Suprapubic skin (tissue), 4 donors: Measurements from ENCODE around the gene NSG1. TPM values are rescaled to one million over a fixed set of nuclear protein-coding genes. Genes with fewer than 3 reads are reported as not detected.

ENCODE experiments used
- DNase-seq, 2 donors: peaks; one replicate each; pipeline ENCODE4 v3.0.0-alpha.2; 2019; ENCODE audit warnings: low spot score in 2 of 2
- H3K27ac ChIP-seq: fragments of 200-600 bp; sonication (generic); one replicate; pipeline ENCODE4 v1.5.1; 2019
- H3K27me3 ChIP-seq: fragments of 200-600 bp; sonication (generic); one replicate; pipeline ENCODE4 v1.5.1; 2019
- H3K36me3 ChIP-seq: fragments of 200-600 bp; sonication (generic); one replicate; pipeline ENCODE4 v1.5.1; 2019
- H3K4me1 ChIP-seq: fragments of 200-600 bp; sonication (generic); one replicate; pipeline ENCODE4 v1.5.1; 2019
- H3K4me3 ChIP-seq: fragments of 200-600 bp; sonication (generic); one replicate; pipeline ENCODE4 v1.5.1; 2019; ENCODE audit warnings: mild to moderate bottlenecking
- H3K9me3 ChIP-seq: fragments of 200-600 bp; sonication (generic); one replicate; pipeline ENCODE4 v1.5.1; 2019
- EP300 ChIP-seq: sonication (generic); formaldehyde crosslinking; IDR thresholded peaks from one replicate; pipeline ENCODE4 v1.6.1; 2017; ENCODE audit warnings: antibody characterized with exemption
- POLR2A ChIP-seq, 2 donors: fragments of 450-650 bp; IDR thresholded peaks; one replicate each; pipeline ENCODE4 v1.6.1; 2017; ENCODE audit warnings: antibody characterized with exemption in 2 of 2, mild to moderate bottlenecking in 2 of 2, moderate library complexity in 2 of 2
- POLR2AphosphoS5 ChIP-seq, 3 donors: sonication (generic); formaldehyde crosslinking; IDR thresholded peaks; one replicate each; pipeline ENCODE4 v1.6.1; 2017; ENCODE audit warnings: antibody characterized with exemption in 3 of 3
- WGBS: methylation state at CpG from one replicate; pipeline ENCODE4 v1.1.5; 2018; 5-methylcytosine and 5-hydroxymethylcytosine counted together
- total RNA-seq, 4 donors: library from RNA; depleted of rRNA; stranded (reverse); fragments of >200 nt; gene quantifications; one replicate each; pipeline ENCODE4 v1.1.0, GENCODE V29; 2016
- TF ChIP-seq, protein P1 (sequence below), 2 donors: fragments of 200-600 bp in 1 of 2; fragments of 450-650 bp in 1 of 2; sonication (generic) in 1 of 2; IDR thresholded peaks; one replicate each; pipeline ENCODE4 v1.5.1; 2016 to 2019; ENCODE audit warnings: antibody characterized with exemption in 2 of 2, mild to moderate bottlenecking in 1 of 2, moderate library complexity in 1 of 2

The NSG1 gene
- total RNA-seq, 4 donors from 2014 or later = 42.2 to 157 (median 114) TPM

DNA sequence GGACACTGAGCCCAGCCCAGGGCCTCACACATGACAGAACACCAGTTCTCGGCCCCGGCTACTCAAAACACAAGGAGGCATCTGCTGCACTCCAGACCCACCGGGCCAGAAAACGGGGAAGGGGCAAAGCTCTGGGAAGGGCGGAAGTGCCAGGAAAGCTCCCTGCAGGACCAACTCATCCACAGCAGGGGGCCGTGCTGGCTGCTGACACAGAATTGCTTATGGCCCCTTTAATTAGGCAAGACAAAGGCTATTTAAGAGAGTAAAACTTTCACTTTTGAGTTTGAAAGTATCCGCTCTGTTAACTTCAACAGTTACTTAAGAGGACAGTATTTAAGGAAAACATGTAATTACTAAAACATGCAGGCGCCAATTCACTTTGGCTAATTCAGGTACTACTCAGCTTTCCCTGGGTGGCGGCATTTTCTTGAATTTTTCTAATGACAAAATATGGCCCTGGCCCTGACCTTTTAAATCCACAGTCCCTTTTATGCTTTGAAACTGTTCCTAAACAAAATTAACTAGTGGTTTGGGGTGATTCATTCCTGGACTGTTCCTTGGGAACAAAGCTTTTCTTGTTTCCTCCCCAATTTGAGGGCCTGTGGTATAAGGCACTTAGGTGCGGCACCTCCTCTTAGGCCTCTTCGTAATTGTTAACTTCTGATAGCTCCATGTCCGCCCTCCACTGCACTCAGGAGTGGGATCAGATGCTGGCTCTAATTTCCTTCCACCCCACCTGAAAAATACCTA is 40.4 kb downstream of the NSG1 start:
- no peaks in the 10 kb centered on the region for H3K9me3 ChIP-seq
- no peak for DNase-seq
- no peaks in the 10 kb centered on the region for H3K27me3 ChIP-seq
- H3K27ac ChIP-seq = no peak overlapping the region
- peaks cover 37% of the 10 kb centered on the region for H3K36me3 ChIP-seq
- H3K4me3 ChIP-seq = no peak overlapping the region
- H3K4me1 ChIP-seq = no peaks in the 10 kb centered on the region
- TF ChIP-seq POLR2A (IDR thresholded peaks at IDR 0.05) (no peak), EP300 (no peak), POLR2AphosphoS5 (IDR thresholded peaks at IDR 0.05) (no peak)
- TF ChIP-seq, protein P1, sequence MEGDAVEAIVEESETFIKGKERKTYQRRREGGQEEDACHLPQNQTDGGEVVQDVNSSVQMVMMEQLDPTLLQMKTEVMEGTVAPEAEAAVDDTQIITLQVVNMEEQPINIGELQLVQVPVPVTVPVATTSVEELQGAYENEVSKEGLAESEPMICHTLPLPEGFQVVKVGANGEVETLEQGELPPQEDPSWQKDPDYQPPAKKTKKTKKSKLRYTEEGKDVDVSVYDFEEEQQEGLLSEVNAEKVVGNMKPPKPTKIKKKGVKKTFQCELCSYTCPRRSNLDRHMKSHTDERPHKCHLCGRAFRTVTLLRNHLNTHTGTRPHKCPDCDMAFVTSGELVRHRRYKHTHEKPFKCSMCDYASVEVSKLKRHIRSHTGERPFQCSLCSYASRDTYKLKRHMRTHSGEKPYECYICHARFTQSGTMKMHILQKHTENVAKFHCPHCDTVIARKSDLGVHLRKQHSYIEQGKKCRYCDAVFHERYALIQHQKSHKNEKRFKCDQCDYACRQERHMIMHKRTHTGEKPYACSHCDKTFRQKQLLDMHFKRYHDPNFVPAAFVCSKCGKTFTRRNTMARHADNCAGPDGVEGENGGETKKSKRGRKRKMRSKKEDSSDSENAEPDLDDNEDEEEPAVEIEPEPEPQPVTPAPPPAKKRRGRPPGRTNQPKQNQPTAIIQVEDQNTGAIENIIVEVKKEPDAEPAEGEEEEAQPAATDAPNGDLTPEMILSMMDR (IDR thresholded peaks at IDR 0.05) = no peak
- 82% methylated on average over 12 of the region's 12 CpGs for WGBS

DNA sequence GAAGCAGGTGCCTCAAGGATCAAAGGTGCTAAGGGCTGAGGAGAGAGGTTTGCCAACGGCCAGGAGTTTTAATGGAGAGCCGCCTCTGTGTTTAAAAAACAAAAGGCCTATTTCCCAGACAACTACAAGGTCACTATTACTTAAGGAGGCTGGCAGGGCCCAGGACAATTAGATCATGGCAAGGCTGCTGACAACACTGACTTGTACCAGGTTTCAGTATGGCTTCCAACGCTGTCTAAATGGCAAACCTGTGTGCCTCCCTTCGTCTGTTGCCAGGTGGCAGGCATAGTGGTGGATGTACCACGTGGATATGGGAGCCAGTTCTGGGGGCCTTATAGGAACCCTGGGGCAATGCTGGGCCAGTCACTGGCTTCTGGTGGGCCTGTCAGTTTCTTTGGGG is 41.0 kb downstream of the NSG1 start:
- WGBS = 92% methylated on average over 5 of the region's 5 CpGs
- H3K4me3 ChIP-seq = no peak overlapping the region
- peaks cover 38% of the 10 kb centered on the region for H3K36me3 ChIP-seq
- no peaks in the 10 kb centered on the region for H3K4me1 ChIP-seq
- TF ChIP-seq POLR2A (IDR thresholded peaks at IDR 0.05) (no peak), POLR2AphosphoS5 (IDR thresholded peaks at IDR 0.05) (no peak), EP300 (no peak)
- TF ChIP-seq, protein P1 (IDR thresholded peaks at IDR 0.05) = no peak
- no peak overlapping the region for H3K27ac ChIP-seq
- no peak for DNase-seq
- no peaks in the 10 kb centered on the region for H3K27me3 ChIP-seq
- no peaks in the 10 kb centered on the region for H3K9me3 ChIP-seq

DNA sequence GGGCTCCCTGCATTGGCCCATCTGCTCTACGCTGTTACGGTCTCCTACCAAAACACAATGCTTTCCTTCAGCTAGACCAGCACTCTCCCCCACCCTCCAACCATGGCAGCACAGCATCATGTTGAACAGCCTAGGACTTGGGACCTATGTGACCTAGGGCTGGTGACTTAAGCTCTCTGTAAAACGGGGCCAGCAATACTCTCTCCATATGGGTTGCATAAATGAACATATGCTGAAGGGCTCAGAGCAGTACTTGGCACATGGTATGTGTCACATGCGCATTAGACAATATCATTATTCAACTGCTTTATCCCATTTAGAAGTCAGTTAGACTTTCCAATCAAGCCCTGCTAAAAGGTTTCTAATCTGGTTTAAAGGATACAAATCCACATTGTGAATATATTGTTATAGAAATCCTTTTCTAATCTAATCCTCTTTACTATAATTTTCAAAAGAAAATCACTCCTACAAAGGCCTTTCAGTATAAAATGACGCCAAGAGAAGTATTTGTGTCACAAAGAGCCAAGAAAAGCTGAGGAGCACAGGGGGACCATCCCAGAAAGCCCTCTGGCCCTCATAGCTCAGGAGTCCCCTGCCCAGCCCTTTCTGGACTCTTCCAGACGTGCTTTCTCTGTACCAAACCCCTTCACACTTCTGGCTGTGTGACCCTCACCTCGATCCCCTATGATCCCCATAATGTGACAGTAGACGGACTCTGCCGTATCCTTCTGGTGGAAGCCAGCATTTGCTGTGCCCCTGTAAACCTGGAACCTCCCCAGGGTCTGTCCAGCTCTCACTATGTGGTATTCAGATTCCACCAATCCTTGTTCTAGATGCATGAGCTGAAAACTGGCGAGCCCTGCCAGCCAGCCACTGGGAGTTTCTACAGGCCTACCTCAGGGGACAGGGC is 42.3 kb downstream of the NSG1 start:
- no peaks in the 10 kb centered on the region for H3K27me3 ChIP-seq
- 91% methylated on average over 10 of the region's 10 CpGs for WGBS
- no peak overlapping the region for H3K4me3 ChIP-seq
- H3K27ac ChIP-seq = no peak overlapping the region
- H3K4me1 ChIP-seq = no peaks in the 10 kb centered on the region
- TF ChIP-seq POLR2AphosphoS5 (IDR thresholded peaks at IDR 0.05) (no peak), EP300 (no peak), POLR2A (IDR thresholded peaks at IDR 0.05) (no peak)
- H3K36me3 ChIP-seq = peaks cover 35% of the 10 kb centered on the region
- H3K9me3 ChIP-seq = no peaks in the 10 kb centered on the region
- DNase-seq = no peak

DNA sequence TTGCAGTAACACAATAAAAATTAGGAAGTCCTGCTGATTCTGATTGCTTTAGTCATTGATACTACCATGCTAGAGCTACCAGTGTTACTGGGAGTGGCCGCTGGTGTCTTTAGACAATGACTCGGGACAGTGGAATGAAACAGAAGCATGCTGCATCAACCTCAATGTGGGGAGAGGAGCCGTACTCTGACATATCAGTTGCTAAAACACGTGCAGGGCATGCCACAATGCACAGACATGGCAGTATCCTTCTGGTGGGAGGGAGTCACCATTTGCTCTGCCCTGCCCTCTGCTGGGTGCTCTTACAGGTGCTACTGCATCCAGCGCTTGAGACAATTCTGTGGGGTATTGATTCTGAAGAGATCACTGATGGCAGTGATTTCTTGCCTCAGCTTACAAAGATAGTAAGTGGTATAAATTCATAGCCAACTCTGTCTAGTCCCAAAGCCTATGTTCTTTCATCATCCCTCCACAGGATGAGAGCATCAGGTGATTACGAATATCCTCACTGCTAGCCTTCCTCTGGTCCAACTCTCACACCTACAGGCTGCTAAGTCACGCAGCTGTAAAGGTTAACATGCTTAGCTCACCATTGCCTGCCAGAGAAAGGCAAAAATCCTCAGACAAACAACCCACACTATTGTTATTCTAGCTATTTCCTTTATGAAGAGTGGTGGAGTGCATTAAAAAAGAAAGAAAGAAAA is 43.7 kb downstream of the NSG1 start:
- Histone ChIP-seq H3K4me1 (no peaks in the 10 kb centered on the region), H3K36me3 (peaks cover 39% of the 10 kb centered on the region), H3K4me3 (no peak overlapping the region), H3K9me3 (no peaks in the 10 kb centered on the region), H3K27ac (no peak overlapping the region), H3K27me3 (no peaks in the 10 kb centered on the region)
- 73% methylated on average over 7 of the region's 7 CpGs for WGBS
- DNase-seq = no peak
- TF ChIP-seq, protein P1 (IDR thresholded peaks at IDR 0.05) = peak; percentile 7 to 61
- no peak for TF ChIP-seq POLR2A (IDR thresholded peaks at IDR 0.05)

DNA sequence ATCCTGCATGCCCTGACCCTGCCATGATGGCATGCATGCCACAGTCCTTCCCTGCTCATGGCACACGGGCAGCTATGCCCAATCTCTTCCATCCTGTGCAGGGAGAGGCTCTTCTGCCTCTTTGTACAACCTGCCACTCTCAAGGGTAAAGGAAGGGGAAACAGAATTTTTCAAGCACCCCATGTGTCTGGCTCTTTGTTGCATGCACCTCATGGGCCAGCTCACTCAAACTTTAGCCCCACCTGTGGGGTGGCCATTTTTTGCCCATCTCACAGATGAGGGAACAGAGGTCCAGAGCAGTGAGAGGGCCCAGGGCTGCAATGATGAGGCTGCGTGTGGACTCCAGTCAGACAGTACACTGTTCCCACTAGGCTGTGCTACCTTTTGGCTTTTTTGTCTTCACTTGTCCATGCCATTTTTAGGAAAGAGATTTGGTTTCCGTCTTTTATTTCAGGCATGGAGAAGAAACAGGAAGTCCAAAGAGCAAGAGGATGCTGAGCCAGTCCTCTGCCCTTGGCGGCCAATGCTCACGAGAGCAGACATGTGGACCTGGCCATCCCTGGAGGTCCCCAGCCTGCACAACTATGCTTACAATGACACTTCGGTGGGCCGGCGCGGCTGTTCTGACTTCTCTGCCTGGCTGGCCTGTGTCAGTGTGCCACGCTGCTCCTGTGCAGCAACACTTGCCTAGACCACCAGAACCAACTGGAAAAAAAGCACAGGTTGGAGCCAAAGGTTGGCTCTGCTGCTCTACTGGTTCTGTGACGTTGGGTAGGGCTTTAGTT is 45.6 kb downstream of the NSG1 start:
- TF ChIP-seq, protein P1 (IDR thresholded peaks at IDR 0.05) = no peak
- TF ChIP-seq POLR2AphosphoS5 (IDR thresholded peaks at IDR 0.05) (no peak), POLR2A (IDR thresholded peaks at IDR 0.05) (no peak), EP300 (no peak)
- Histone ChIP-seq H3K36me3 (peaks cover 45% of the 10 kb centered on the region), H3K4me3 (no peak overlapping the region), H3K4me1 (no peaks in the 10 kb centered on the region), H3K27ac (no peak overlapping the region), H3K27me3 (no peaks in the 10 kb centered on the region), H3K9me3 (no peaks in the 10 kb centered on the region)
- no peak for DNase-seq
- WGBS = 93% methylated on average over 8 of the region's 11 CpGs
